ENCODE results near the gene TRERF1. TPM values are rescaled to one million over a fixed set of nuclear protein-coding genes. Genes with fewer than 3 reads are reported as not detected.

Gene TRERF1
- total and polyA plus RNA-seq, 2 experiments from 2014 or later, result 11.2 to 20.6 TPM

DNA sequence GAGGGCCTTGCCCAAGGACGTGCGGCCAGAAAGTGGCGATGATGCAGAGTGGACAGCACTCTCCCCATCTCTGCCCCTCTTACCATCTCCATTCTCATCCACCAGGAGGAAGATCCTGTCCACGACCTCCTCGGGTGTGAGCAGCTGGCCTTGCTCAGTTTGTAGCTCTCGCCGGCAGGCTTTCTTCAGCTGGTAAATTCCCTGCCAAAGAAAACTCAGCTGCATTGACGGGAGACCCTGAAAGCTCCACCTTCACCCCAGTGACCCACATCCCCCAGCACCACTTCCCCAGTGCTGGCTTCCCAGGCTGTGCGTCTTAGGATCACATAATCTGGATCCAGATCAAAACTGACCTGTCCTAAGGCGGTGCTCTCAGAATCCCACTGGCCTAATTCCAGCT, 266.1 kb downstream of the TRERF1 start (continued):
- TF ChIP-seq REST (IDR thresholded peaks at IDR 0.05; ENCODE audit: unreplicated experiment) (no peak), NANOG (IDR thresholded peaks at IDR 0.05; ENCODE audit: borderline replicate concordance) (no peak), POLR2AphosphoS5 (IDR thresholded peaks at IDR 0.05; ENCODE audit: low read depth) (no peak), STAT1 (IDR thresholded peaks at IDR 0.05; ENCODE audit: unreplicated experiment) (no peak), EZH2phosphoT487 (IDR thresholded peaks at IDR 0.05; ENCODE audit: unreplicated experiment) (no peak), ZNF331 (CRISPR knock-in tag; IDR thresholded peaks at IDR 0.05; ENCODE audit: low read depth) (no peak)
- TF ChIP-seq, protein P1, sequence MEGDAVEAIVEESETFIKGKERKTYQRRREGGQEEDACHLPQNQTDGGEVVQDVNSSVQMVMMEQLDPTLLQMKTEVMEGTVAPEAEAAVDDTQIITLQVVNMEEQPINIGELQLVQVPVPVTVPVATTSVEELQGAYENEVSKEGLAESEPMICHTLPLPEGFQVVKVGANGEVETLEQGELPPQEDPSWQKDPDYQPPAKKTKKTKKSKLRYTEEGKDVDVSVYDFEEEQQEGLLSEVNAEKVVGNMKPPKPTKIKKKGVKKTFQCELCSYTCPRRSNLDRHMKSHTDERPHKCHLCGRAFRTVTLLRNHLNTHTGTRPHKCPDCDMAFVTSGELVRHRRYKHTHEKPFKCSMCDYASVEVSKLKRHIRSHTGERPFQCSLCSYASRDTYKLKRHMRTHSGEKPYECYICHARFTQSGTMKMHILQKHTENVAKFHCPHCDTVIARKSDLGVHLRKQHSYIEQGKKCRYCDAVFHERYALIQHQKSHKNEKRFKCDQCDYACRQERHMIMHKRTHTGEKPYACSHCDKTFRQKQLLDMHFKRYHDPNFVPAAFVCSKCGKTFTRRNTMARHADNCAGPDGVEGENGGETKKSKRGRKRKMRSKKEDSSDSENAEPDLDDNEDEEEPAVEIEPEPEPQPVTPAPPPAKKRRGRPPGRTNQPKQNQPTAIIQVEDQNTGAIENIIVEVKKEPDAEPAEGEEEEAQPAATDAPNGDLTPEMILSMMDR (conservative IDR thresholded peaks at IDR 0.05; ENCODE audit: low read depth in 2 of 2), result no peak

DNA sequence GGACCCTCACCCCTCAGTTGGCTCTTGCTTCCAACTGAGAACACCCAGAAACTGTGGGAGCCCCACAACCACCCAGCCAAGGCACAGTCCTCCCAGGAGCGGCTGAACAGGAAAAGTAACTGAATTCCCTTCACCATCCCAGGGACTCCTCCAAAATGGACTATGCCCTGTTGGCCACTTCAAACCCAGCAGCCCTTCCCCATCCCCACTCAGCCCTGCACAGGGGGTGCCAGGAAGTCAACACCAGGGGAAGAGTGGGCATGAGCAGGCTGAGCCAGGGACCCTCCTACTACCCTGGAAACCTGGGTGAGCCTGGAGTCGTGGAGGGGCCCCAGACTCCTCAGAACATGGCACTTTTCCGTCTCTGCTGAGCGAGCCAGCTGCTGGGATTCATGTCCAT, 267.3 kb downstream of the TRERF1 start:
- no peak overlapping the region for H3K27ac Mint-ChIP-seq
- no peaks in the 10 kb centered on the region for H3K9me3 Mint-ChIP-seq

More for the DNA sequence above, 267.3 kb downstream of the TRERF1 start:
- Histone ChIP-seq H4K20me1 (replicated peaks; ENCODE audit: insufficient read depth) (no peaks in the 10 kb centered on the region), H3K4me3 (no peak overlapping the region), H3F3A (replicated peaks; ENCODE audit: low read depth) (no peaks in the 10 kb centered on the region; the same call in 1 of the 2 replicates), H3K27ac (ENCODE audit: low read depth) (no peak overlapping the region), H3K36me3 (ENCODE audit: insufficient read depth) (no peaks in the 10 kb centered on the region), H3K9me2 (ENCODE audit: insufficient read depth) (no peaks in the 10 kb centered on the region), H3K79me2 (replicated peaks; ENCODE audit: insufficient read depth) (no peaks in the 10 kb centered on the region), H3K4me1 (ENCODE audit: insufficient read depth) (peaks cover 8% of the 10 kb centered on the region), H3K4me2 (no peak overlapping the region), H2AFZ (no peak overlapping the region), H3K27me3 (ENCODE audit: insufficient read depth) (no peaks in the 10 kb centered on the region)
- no peak for TF ChIP-seq EZH2phosphoT487 (IDR thresholded peaks at IDR 0.05; ENCODE audit: unreplicated experiment)
- no peak for TF ChIP-seq CREB1 (CRISPR knock-in tag; IDR thresholded peaks at IDR 0.05; ENCODE audit: low read depth)
- TF ChIP-seq, protein P1 (conservative IDR thresholded peaks at IDR 0.05; ENCODE audit: low read depth in 2 of 2), result no peak
- no peak for TF ChIP-seq REST (IDR thresholded peaks at IDR 0.05; ENCODE audit: unreplicated experiment)
- no peak for TF ChIP-seq ZNF331 (CRISPR knock-in tag; IDR thresholded peaks at IDR 0.05; ENCODE audit: low read depth)
- TF ChIP-seq STAT1 (IDR thresholded peaks at IDR 0.05; ENCODE audit: unreplicated experiment), result no peak
- TF ChIP-seq NANOG (IDR thresholded peaks at IDR 0.05; ENCODE audit: borderline replicate concordance), result no peak
- TF ChIP-seq ETS1 (IDR thresholded peaks at IDR 0.05), result no peak
- TF ChIP-seq JUNB (IDR thresholded peaks at IDR 0.05; ENCODE audit: unreplicated experiment), result no peak
- TF ChIP-seq POLR2AphosphoS5 (IDR thresholded peaks at IDR 0.05; ENCODE audit: low read depth), result no peak
- peaks cover 30% of the 10 kb centered on the region for H3K4me1 Mint-ChIP-seq
- ATAC-seq (no peak), DNase-seq (ENCODE audit: low spot score) (no peak)
- H3K4me3 Mint-ChIP-seq, result no peak overlapping the region
- H3K27me3 Mint-ChIP-seq (ENCODE audit: insufficient read depth, low read depth, poor library complexity), result peaks cover 12% of the 10 kb centered on the region
- no peaks in the 10 kb centered on the region for H3K36me3 Mint-ChIP-seq (ENCODE audit: low read depth)

Data from GM23338 (cell line).